ENCODE results near the gene MMAA.
A peak's percentile ranks its signal among the peaks of the same experiment; 100 is the strongest.
"Not testable (repeated sequence)": the region's sequence is repeated elsewhere in the genome, so short reads cannot be mapped to it uniquely, and the experiment has no call there.

The MMAA gene

GRCh38 chr4:145618932-145619638 lies at the start of gene MMAA:
MMAA (plus strand) TSS chr4:145619385; CDS start chr4:145639140, 19,755 bp downstream.
- peak; percentile 97 for DNase-seq

- DNase-seq: not testable (repeated sequence)
Measured at GRCh38 chr4:145574546-145574945, 44.6 kb upstream of the MMAA start.

- DNase-seq: no peak
Measured at GRCh38 chr4:145580906-145581305, 38.3 kb upstream of the MMAA start.

- DNase-seq: no peak
Measured at GRCh38 chr4:145583191-145584055, 35.8 kb upstream of the MMAA start.

- DNase-seq: no peak
Measured at GRCh38 chr4:145587088-145587754, 32.0 kb upstream of the MMAA start.

GRCh38 chr4:145589381-145589780 lies 29.8 kb upstream of the MMAA start:
- DNase-seq: not testable (repeated sequence)

- DNase-seq: no peak
Measured at GRCh38 chr4:145589916-145590702, 29.1 kb upstream of the MMAA start.

GRCh38 chr4:145602129-145602760 lies 16.9 kb upstream of the MMAA start:
- no peak for DNase-seq

GRCh38 chr4:145605941-145606340 lies 13.2 kb upstream of the MMAA start:
- DNase-seq: no peak

- DNase-seq: peak; percentile 67
Measured at GRCh38 chr4:145609481-145610427, 9.4 kb upstream of the MMAA start.

GRCh38 chr4:145613566-145614232 lies 5.5 kb upstream of the MMAA start:
- no peak for DNase-seq

GRCh38 chr4:145614233-145614610 lies 5.0 kb upstream of the MMAA start:
- no peak for DNase-seq

GRCh38 chr4:145618210-145618931 lies 814 bp upstream of the MMAA start:
- DNase-seq: peak; percentile 38

- DNase-seq: peak; percentile 78
Measured at GRCh38 chr4:145619639-145619996, 433 bp downstream of the MMAA start.

- not testable (repeated sequence) for DNase-seq
Measured at GRCh38 chr4:145622067-145622466, 2.9 kb downstream of the MMAA start.

GRCh38 chr4:145623831-145624230 lies 4.6 kb downstream of the MMAA start:
- DNase-seq: peak; percentile 61

GRCh38 chr4:145625677-145626622 lies 6.8 kb downstream of the MMAA start:
- no peak for DNase-seq

- no peak for DNase-seq
Measured at GRCh38 chr4:145626623-145626982, 7.4 kb downstream of the MMAA start.

- DNase-seq: no peak
Measured at GRCh38 chr4:145635117-145635516, 15.9 kb downstream of the MMAA start.
